Activated B cell treated with CpG ODN at 0.5 μM for 24 hours (primary cell): ENCODE data around the gene EIF3I. TPM values are rescaled to one million over a fixed set of nuclear protein-coding genes. Genes with fewer than 3 reads are reported as not detected.

Source experiments
- ATAC-seq: fragments of 200-7000 bp; cut with Tn5 transposase; one replicate; pipeline ENCODE4 v1.10.0; 2021; ENCODE audit warnings: low read depth, mild to moderate bottlenecking, moderate library complexity
- CTCF ChIA-PET: fragments of 350-600 bp; sonication (Branson Sonifier 250); formaldehyde crosslinking; loops from one replicate; lab custom pipeline; 2021; ENCODE audit warnings: antibody characterized with exemption; lab: Charles Lee
- POLR2A ChIA-PET: fragments of 350-600 bp; sonication (Branson Sonifier 250); formaldehyde crosslinking; loops from one replicate; lab custom pipeline; 2021; ENCODE audit warnings: antibody characterized with exemption; lab: Charles Lee
- DNase-seq: peaks from one replicate; pipeline ENCODE4 v3.0.0; 2022
- H3K27ac Mint-ChIP-seq: one replicate; pipeline ENCODE4 v1.8.0; 2020; ENCODE audit warnings: mixed read lengths
- H3K27me3 Mint-ChIP-seq: one replicate; pipeline ENCODE4 v1.8.0; 2021; ENCODE audit warnings: mixed read lengths
- H3K36me3 Mint-ChIP-seq: one replicate; pipeline ENCODE4 v1.8.0; 2021; ENCODE audit warnings: low read depth, mixed read lengths
- H3K4me1 Mint-ChIP-seq: one replicate; pipeline ENCODE4 v1.8.0; 2021; ENCODE audit warnings: mixed read lengths
- H3K4me3 Mint-ChIP-seq: one replicate; pipeline ENCODE4 v1.8.0; 2020; ENCODE audit warnings: mild to moderate bottlenecking, mixed read lengths
- H3K9me3 Mint-ChIP-seq: one replicate; pipeline ENCODE4 v1.8.0; 2020; ENCODE audit warnings: mixed read lengths
- intact Hi-C: fragments of 100-400 bp; cut with micrococcal nuclease; formaldehyde crosslinking; loops from one replicate; pipeline ENCODE4 v1.15.1; 2024
- total RNA-seq: library from RNA; stranded (reverse); gene quantifications from 2 replicates; pipeline ENCODE4 v1.2.3, GENCODE V29; 2022
- TF ChIP-seq, protein P1 (sequence below): fragments of 200-600 bp; IDR thresholded peaks from one replicate; pipeline ENCODE4 v1.8.0; 2022; ENCODE audit warnings: antibody characterized with exemption, mild to moderate bottlenecking

EIF3I gene
- total RNA-seq, 1 donor from 2014 or later, result 196 TPM

DNA sequence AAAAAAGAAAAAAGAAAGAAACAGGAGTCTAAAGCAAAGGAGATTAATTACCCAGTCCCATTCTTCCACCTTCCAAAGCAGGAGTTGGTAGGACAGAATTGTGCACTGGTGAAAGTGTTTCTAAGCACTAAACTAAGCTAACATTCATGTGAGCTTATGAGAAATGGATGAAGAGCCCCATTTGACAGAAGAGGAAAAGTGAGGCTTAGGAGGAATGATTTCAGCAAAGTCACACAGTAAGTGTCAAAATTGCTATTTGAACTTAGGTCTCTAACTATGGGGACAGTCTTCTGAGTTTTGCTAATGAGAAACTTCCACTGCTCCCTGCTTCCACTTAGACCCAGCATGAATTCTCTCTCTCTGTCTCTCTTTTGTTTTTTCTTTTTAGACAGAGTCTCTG, 47.5 kb downstream of the EIF3I start:
- H3K36me3 Mint-ChIP-seq, result no peaks in the 10 kb centered on the region
- POLR2A ChIA-PET, result interaction anchor here (0.6 to 1.8 kb wide), 3 partner anchors 8 to 68 kb away, joined by 5 to 8 read pairs (median 6); partner anchors contain the start of gene HDAC1
- intact Hi-C loops, result no loop called here

DNA sequence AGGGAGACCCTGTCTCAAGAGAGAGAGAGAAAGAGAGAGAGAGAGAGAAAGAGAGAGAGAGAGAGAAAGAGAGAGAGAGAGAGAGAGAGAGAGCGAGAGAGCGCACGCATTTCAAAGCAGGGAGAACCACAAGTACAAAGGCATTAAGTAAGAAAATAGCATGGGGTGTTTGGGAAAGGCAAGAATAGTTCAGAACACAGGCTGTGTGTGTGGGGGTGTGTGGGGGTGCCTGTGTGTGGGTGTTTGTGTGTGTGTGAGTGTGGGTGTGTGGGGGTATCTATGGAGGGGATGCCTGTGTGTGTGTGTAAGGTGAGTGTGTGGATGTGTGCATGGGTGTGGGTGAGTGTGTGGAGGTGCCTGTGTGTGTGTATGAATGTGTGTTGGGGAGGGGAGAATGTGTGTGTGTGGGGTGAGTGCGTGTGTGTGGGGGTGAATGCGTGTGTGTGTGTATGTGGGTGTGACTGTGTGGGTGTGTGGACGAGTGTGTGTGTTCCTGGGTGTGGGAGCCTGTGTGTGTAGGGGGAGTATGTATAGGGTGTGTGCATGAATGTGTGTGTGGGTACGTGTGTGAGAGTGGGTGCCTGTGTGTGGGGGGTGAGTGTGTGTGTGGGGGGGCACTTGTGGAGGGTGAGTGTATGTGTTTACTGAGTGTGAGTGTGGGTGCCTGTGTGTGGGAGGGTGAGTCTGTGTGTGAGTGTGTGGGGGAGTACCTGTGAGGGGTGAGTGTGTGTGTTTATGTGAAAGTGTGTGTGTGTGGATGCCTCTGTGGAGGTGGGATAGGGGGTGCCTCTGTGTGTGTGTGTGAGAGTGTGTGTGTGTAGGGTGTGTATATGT, 50.6 kb downstream of the EIF3I start:
- intact Hi-C loops, result no loop called here
- ATAC-seq (no peak), DNase-seq (no peak)
- Mint-ChIP-seq H3K27ac (peak overlapping the region; percentile 83), H3K27me3 (no peaks in the 10 kb centered on the region), H3K36me3 (no peaks in the 10 kb centered on the region), H3K9me3 (no peaks in the 10 kb centered on the region), H3K4me1 (peaks cover 33% of the 10 kb centered on the region), H3K4me3 (no peak overlapping the region)
- ChIA-PET CTCF (interaction anchor here (1.0 kb wide), 1 partner anchor 25 kb away, joined by 6 read pairs; no protein-coding TSS in a partner anchor), POLR2A (interaction anchor here (0.6 kb wide), 2 partner anchors 21 to 71 kb away, joined by 3 to 5 read pairs; no protein-coding TSS in a partner anchor)
- TF ChIP-seq, protein P1, sequence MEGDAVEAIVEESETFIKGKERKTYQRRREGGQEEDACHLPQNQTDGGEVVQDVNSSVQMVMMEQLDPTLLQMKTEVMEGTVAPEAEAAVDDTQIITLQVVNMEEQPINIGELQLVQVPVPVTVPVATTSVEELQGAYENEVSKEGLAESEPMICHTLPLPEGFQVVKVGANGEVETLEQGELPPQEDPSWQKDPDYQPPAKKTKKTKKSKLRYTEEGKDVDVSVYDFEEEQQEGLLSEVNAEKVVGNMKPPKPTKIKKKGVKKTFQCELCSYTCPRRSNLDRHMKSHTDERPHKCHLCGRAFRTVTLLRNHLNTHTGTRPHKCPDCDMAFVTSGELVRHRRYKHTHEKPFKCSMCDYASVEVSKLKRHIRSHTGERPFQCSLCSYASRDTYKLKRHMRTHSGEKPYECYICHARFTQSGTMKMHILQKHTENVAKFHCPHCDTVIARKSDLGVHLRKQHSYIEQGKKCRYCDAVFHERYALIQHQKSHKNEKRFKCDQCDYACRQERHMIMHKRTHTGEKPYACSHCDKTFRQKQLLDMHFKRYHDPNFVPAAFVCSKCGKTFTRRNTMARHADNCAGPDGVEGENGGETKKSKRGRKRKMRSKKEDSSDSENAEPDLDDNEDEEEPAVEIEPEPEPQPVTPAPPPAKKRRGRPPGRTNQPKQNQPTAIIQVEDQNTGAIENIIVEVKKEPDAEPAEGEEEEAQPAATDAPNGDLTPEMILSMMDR, result no peak

More for the DNA sequence above, 47.5 kb downstream of the EIF3I start:
- CTCF ChIA-PET, result no interaction called here
- TF ChIP-seq, protein P1, result no peak
- Mint-ChIP-seq H3K9me3 (no peaks in the 10 kb centered on the region), H3K27me3 (no peaks in the 10 kb centered on the region), H3K4me3 (no peak overlapping the region), H3K4me1 (peaks cover 48% of the 10 kb centered on the region), H3K27ac (no peak overlapping the region)
- ATAC-seq (no peak), DNase-seq (no peak)

DNA sequence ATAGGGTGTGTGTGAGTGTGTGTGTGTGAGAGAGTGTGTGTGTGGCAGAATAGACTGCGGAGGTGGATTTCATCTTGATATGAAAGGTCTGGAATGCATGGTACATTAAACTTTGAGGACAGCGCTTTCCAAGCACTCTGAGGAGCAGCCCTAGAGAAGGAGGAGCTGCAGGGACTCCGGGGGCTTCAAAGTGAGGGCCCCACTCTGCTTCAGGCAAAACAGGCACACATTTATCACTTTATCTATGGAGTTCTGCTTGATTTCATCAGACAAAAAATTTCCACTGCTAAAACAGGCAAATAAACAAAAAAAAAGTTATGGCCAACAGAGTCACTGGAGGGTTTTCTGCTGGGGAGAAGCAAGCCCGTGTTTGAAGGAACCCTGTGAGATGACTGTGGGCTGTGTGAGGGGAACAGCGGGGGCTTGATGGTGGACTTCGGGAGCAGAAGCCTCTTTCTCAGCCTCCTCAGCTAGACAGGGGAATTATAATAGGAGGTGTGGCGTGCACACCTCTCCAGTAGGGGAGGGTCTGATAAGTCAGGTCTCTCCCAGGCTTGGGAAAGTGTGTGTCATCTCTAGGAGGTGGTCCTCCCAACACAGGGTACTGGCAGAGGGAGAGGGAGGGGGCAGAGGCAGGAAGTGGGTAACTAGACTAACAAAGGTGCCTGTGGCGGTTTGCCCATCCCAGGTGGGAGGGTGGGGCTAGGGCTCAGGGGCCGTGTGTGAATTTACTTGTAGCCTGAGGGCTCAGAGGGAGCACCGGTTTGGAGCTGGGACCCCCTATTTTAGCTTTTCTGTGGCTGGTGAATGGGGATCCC, 51.4 kb downstream of the EIF3I start:
- no peaks in the 10 kb centered on the region for H3K9me3 Mint-ChIP-seq
- peaks cover 1% of the 10 kb centered on the region for H3K36me3 Mint-ChIP-seq
- H3K4me3 Mint-ChIP-seq, result peak overlapping the region; percentile 61
- ChIA-PET CTCF (interaction anchor here (1.0 kb wide), 1 partner anchor 25 kb away, joined by 6 read pairs; no protein-coding TSS in a partner anchor), POLR2A (interaction anchor here (2.5 kb wide), 1 partner anchor 24 kb away, joined by 12 read pairs; the partner anchor contains the start of gene LCK)
- TF ChIP-seq, protein P1, result no peak
- intact Hi-C loops, result no loop called here
- H3K4me1 Mint-ChIP-seq, result peaks cover 33% of the 10 kb centered on the region
- no peaks in the 10 kb centered on the region for H3K27me3 Mint-ChIP-seq
- DNase-seq (no peak), ATAC-seq (peak; percentile 72)
- peak overlapping the region; percentile 83 for H3K27ac Mint-ChIP-seq

DNA sequence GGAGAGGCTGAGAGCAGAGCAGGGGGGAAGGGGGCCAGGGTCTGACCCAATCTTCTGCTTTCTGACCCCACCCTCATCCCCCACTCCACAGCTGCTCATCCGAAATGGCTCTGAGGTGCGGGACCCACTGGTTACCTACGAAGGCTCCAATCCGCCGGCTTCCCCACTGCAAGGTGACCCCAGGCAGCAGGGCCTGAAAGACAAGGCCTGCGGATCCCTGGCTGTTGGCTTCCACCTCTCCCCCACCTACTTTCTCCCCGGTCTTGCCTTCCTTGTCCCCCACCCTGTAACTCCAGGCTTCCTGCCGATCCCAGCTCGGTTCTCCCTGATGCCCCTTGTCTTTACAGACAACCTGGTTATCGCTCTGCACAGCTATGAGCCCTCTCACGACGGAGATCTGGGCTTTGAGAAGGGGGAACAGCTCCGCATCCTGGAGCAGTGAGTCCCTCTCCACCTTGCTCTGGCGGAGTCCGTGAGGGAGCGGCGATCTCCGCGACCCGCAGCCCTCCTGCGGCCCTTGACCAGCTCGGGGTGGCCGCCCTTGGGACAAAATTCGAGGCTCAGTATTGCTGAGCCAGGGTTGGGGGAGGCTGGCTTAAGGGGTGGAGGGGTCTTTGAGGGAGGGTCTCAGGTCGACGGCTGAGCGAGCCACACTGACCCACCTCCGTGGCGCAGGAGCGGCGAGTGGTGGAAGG, 52.6 kb downstream of the EIF3I start:
- TF ChIP-seq, protein P1, result no peak
- CTCF ChIA-PET, result interaction anchor here (1.1 kb wide), 1 partner anchor 41 kb away, joined by 3 read pairs; no protein-coding TSS in a partner anchor
- H3K27me3 Mint-ChIP-seq, result no peaks in the 10 kb centered on the region
- H3K4me1 Mint-ChIP-seq, result peaks cover 33% of the 10 kb centered on the region
- H3K27ac Mint-ChIP-seq, result no peak overlapping the region
- POLR2A ChIA-PET, result interaction anchor here (0.5 to 2.5 kb wide), 2 partner anchors 25 to 46 kb away, joined by 5 to 12 read pairs; partner anchors contain the start of gene LCK
- intact Hi-C loops, result no loop called here
- H3K36me3 Mint-ChIP-seq, result peaks cover 13% of the 10 kb centered on the region
- DNase-seq (no peak), ATAC-seq (no peak)
- H3K9me3 Mint-ChIP-seq, result no peaks in the 10 kb centered on the region
- no peak overlapping the region for H3K4me3 Mint-ChIP-seq
